Activated T-cell treated with anti-CD3 and anti-CD28 coated beads for 4 hours (primary cell): ENCODE data around the gene SIT1.
A peak's percentile ranks its signal among the peaks of the same experiment; 100 is the strongest.

Experiments used
- DNase-seq: peaks from one replicate; pipeline ENCODE4 v3.0.0-alpha.2; 2020

The SIT1 gene, protein sequence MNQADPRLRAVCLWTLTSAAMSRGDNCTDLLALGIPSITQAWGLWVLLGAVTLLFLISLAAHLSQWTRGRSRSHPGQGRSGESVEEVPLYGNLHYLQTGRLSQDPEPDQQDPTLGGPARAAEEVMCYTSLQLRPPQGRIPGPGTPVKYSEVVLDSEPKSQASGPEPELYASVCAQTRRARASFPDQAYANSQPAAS

GRCh38 chr9:35650341-35651158 lies at the start of gene SIT1:
SIT1 (minus strand) TSS chr9:35650931; CDS start chr9:35650853, 78 bp downstream.
- no peak for DNase-seq

- DNase-seq = no peak
Measured at GRCh38 chr9:35700031-35700430, 49.3 kb upstream of the SIT1 start.

DNA sequence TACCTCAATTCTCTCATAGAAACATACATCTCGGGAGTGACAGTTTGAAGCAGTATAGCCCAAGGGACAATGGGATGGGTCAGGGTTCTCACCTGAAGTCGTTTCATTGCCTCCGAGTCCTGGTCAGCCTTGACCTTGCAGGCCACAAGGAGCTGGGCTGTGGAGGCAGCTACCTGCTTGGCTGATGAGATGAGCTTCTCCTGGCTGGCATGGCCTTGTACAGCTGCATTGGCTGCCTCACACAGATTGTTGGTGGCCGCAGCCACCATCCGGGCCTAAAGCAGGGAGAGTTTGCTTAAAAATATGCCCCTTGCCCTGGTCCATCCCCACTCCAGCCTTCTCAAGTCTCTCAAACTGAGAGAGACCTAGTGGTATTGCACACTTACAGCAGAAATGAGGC lies 47.5 kb upstream of the SIT1 start:
- no peak for DNase-seq

DNA sequence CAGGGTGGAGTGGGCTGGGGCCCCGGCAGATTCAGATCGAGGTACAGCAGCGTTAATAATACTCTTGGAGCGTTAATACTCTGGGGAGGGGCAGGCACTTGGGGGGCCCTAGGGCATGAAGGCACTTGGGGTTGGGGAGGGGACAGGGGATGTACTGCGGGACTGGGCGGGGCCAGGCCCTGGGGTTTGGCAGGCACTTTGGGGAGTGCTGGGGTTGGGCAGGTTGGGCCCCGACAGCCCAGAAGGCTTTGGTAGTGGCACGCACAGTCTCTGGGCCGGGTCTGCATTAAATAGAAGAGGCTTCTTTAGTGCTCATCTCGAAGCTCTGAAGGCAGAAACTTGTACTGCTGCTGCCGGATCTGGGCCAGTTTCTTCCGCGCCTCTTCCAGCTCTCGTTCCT lies 46.8 kb upstream of the SIT1 start:
- DNase-seq = no peak

DNA sequence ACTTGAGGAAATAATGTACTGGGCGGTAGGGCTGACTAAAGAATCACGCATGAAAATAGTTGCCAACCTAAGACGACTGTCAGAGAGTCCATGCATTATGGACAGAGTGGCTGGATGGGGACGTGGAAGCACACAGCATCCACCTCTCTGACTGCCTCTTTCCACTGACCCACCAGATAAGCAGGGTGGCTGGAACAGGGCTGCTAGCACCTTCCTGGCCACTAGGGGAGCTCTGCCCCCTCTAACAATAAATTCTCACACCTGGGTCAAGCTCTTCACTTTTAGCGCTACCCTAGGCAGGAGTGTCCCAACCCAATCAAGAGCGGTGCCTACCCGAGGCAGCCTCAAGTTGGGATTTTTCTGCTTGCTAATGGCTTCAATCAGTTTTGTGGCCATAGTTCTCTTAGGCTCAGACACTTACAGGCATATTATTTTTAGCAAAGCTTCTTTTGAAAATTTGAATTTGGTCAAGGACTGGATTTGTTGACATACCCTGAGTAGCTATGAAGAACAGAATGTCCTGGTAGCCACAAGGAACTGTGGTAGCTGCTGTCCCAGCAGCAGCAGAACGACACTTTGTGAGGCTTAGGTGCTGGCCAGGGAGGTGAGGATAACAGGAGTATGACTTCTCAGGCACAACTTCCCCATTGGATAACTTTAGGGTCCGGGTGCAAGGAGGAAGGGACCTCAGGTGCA lies 45.9 kb upstream of the SIT1 start:
- peak; percentile 33 for DNase-seq

DNA sequence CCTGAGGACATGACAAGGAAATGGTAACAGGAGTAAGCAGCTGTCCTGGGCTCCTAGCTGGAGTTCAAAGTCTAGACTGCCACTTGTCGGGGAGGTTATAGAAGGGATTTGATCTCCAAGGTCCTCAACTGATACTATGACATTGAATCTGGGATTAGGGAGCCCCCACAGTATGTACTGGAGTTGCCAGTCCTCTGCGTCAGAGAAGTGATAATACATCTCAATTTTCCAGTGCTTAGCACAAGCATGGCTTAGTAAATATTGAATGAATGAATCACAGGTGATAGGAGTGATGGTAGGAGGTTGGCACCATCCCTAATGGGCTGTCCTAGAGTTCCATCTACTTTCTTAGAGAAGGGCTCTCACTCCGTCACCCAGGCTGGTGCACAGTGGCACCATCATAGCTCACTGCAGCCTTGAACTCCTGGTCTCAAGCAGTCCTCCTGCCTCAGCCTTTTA lies 45.2 kb upstream of the SIT1 start:
- DNase-seq = no peak

DNA sequence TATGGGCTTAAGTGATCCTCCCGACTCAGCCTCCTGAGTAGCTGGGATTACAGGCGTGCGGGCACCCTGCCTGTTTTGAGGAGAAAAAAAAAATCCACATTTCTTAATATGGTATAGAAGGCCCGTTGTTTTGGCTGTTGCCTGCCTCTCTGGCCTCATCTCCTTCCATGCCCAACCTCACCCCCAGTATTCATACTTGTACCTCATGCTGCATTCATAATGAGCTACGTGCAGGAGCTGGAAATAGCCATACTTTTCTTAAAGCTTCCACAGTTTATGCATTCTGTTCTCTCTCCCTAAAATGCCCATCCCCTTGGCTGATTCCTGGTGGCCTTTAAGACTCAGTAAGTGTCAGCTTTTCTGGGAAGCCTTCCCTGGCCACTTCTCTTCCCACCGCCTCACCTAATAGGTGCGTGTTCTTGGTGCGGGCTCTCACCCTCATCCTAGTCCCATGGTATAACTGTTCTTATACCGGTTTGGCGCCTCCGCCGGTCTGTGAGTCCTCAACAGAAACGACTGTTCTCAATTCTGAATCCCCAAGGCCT lies 41.1 kb upstream of the SIT1 start:
- DNase-seq = no peak

- no peak for DNase-seq
Measured at GRCh38 chr9:35691334-35691650, 40.6 kb upstream of the SIT1 start.

GRCh38 chr9:35690614-35691333 lies 40.0 kb upstream of the SIT1 start:
- peak; percentile 17 for DNase-seq

DNA sequence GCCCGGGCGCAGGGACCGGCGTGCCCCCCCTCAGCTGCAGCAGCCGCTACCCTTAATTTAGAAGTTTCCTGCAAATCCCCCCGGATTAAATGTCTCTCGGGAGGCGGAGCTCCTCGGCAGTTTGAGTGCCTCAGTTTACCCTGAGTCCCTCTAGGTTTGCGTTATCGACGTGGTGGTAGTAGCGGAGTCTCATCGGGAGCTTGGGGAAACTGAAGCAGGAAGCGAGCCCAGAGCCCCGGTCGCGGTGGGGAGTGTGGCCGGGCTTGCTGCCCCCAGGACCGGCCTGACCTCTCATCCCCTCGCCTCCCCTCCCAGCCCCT lies 39.5 kb upstream of the SIT1 start:
- DNase-seq = no peak

- DNase-seq = no peak
Measured at GRCh38 chr9:35689542-35690293, 39.0 kb upstream of the SIT1 start, which contains the start of gene TPM2. TPM2 (minus strand) TSS chr9:35689925; CDS start chr9:35689817, 108 bp downstream.

DNA sequence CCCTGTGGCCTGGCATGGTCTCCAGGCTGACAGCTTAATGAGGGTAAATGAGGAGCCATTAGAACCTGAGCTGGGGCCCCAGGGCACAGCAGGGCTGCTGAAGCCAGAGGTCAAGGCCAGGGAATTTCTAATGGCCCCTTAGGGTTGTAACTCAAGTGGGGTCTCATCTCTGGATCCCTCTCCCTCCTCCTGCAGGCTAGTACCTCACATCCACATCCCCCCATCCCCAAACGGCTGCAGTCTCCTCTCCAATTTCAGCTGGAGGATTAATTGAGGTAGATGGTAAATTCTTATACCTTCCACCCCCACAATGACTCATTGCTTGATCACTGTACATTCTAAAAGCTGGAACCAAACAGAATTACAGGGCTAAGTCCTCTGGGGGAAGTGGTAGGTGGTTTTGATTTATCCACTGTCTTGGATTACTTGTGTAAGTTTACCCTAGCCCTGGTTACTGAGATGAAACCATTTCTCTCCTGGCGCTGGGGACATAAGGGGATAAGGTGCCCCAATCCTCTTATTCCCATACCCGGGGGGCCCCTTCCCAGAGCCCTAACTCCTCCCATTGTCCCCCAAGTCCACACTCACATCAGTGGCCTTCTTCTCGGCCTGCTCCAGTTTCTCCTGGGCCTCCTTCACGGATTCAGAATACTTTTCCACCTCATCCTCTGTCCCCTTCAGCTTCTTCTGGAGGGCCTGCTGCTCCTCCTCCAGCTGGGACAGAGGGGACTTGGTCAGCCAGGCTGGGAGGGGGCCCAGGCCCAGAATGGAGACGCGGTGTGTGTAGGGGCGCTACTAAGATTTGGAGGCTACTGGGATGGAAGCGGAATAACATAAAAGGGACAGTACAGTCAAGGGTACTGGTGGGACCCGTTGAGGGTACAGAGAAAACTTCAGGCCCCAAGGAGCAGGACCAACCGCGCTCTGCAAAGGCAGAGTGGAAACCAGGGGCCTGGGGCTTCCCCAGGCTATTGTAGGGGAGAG lies 38.1 kb upstream of the SIT1 start:
- DNase-seq = no peak

DNA sequence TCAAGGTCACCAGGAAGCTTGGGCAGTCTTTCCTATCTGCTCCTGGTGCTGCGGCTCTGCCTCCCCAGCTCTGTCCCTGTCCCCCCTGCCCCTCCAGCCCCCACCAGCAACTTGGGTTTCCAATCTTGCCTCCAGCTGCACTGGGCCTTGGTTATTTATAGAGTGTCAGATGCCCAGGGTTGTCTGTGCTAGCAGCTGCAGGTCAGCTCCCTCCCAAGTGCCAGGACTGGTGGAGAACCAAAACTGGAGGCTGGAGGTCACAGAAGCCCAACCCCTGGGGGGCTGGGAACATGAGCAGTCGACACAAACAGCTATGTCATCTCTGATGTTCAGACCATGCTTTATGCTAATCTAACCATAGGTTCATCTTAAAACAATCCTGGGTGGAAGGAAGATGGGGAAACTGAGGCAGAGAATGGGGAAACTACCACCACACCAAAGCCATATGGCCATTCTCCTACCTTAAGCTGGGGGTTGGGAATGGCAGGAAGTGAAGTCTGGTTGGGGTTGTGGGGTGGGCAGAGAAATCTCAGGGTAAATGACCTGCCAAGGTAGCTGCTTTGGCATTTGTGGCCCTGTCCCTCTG lies 37.3 kb upstream of the SIT1 start:
- DNase-seq = no peak

DNA sequence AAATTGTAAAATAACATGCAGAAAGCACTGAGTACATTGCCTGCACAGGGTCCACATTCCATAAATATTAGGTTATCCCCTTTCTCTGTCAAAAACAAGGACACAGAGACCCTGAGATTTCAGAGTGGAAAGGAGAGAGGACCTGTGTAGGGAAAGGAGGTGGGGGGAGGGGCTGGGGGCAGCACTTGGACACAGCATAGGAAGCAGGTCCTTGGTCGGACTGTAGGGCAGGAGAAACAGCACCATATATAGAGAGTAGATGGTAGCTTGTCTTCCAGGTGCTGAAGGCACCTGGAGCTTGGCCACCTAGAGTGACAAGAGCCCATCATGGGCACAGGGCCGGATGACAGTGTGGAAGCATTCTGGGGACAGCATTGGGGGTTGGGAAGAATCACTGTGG lies 36.6 kb upstream of the SIT1 start:
- DNase-seq = no peak

- no peak for DNase-seq
Measured at GRCh38 chr9:35686222-35687203, 35.8 kb upstream of the SIT1 start.

DNA sequence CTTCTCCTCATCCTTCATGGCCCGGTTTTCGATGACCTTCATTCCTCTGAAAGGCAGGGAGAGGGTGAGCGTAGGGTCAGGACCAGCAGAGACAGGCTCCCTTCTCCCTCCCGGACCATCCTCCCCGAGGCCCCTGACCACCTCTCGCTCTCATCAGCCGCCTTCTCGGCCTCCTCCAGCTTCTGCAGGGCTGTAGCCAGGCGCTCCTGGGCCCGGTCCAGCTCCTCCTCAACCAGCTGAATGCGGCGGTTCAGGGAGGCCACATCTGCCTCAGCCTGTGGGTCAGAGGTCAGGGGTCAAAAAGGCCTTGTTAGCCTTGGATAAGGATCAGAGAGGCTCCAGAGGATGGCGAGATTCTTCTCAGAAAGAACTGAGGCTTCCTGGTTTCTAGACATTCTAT lies 34.8 kb upstream of the SIT1 start:
- no peak for DNase-seq

- no peak for DNase-seq
Measured at GRCh38 chr9:35684921-35685320, 34.2 kb upstream of the SIT1 start.

- no peak for DNase-seq
Measured at GRCh38 chr9:35683323-35683722, 32.6 kb upstream of the SIT1 start.

DNA sequence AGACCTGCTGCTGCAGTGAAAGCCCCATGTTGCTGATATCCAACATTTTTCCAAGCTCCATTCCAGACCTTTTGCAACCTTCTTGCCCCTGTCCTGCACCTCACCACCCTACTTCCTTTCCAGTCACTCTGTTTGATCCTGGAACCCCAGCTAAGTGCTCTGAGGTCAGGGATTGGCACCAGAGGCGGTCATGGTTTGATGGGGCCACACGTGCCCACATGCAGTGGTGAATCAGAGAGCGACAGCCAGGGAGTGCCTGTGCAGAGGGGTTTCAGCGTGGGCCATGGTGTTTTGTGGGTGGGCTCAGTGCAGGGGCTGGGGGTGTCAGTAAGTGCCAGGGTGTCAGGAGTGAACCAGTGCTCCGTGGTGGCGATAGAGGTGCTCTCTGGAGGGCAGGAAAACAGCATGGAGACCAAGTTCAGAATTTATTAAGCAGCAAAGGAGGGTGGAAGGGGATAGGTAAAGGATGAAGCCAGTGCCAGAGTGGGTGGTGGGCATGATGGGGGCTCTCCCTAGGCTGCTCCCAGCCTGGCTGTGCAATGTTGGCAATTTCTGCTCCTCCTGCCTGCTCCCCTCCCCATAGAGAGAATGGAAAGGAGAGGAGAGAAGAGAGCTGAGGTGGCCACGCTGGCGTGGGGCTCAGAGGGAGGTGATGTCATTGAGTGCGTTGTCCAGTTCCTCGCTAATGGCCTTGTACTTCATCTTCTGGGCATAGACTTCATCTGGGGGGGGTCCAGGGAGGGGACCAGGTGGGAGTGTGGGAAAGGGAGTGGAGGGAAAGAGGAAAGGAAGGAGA lies 32.0 kb upstream of the SIT1 start:
- no peak for DNase-seq
